Neuronal stem cell (in vitro differentiated cells): ENCODE measurements around the gene KLC4.

Experiments used
- DNase-seq: peaks from one replicate; pipeline ENCODE4 v3.0.0-alpha.2; 2013; ENCODE audit warnings: low spot score
- H2AFZ ChIP-seq: one replicate; pipeline ENCODE4 v1.6.1; 2013; ENCODE audit warnings: mild to moderate bottlenecking, low read length, inconsistent platforms
- H2AK5ac ChIP-seq: 2 replicates; pipeline ENCODE4 v1.6.1; 2013; ENCODE audit warnings: low read depth, mild to moderate bottlenecking, inconsistent platforms, low read length, moderate library complexity, mixed read lengths
- H2BK120ac ChIP-seq: 2 replicates; pipeline ENCODE4 v1.6.1; 2013; ENCODE audit warnings: low read depth, mild to moderate bottlenecking, inconsistent platforms, low read length, moderate library complexity, mixed read lengths
- H2BK12ac ChIP-seq: one replicate; pipeline ENCODE4 v1.6.1; 2013; ENCODE audit warnings: low read length, inconsistent platforms
- H2BK15ac ChIP-seq: 2 replicates; pipeline ENCODE4 v1.6.1; 2013; ENCODE audit warnings: mild to moderate bottlenecking, low read length, inconsistent platforms, mixed read lengths
- H2BK5ac ChIP-seq: one replicate; pipeline ENCODE4 v1.6.1; 2013; ENCODE audit warnings: inconsistent platforms, mild to moderate bottlenecking, low read length, moderate library complexity
- H3K14ac ChIP-seq: one replicate; pipeline ENCODE4 v1.6.1; 2013; ENCODE audit warnings: low read length, inconsistent platforms
- H3K18ac ChIP-seq: 2 replicates; pipeline ENCODE4 v1.6.1; 2013; ENCODE audit warnings: low read length, inconsistent platforms
- H3K23ac ChIP-seq: 2 replicates; pipeline ENCODE4 v1.6.1; 2013; ENCODE audit warnings: low read depth, mild to moderate bottlenecking, mixed read lengths, low read length, inconsistent platforms; ENCODE audit not compliant: poor library complexity
- H3K27ac ChIP-seq: replicated peaks from 3 replicates; pipeline ENCODE4 v1.5.1; 2013; ENCODE audit warnings: low read length, inconsistent platforms
- H3K27me3 ChIP-seq, 3 experiments: 2 replicates each; pipeline ENCODE4 v1.6.1; 2013; ENCODE audit warnings: low read length in 3 of 3, mild to moderate bottlenecking in 2 of 3, inconsistent platforms in 1 of 3, low read depth in 1 of 3, mixed read lengths in 1 of 3, moderate library complexity in 1 of 3; ENCODE audit not compliant: control insufficient read depth in 3 of 3, insufficient read depth in 3 of 3
- H3K36me3 ChIP-seq, 2 donors: replicated peaks in 1 of 2; 2 replicates each; pipeline ENCODE4 v1.6.1; 2013; ENCODE audit warnings: low read length in 2 of 2; ENCODE audit not compliant: control insufficient read depth in 2 of 2, insufficient read depth in 2 of 2
- H3K4ac ChIP-seq: 2 replicates; pipeline ENCODE4 v1.6.1; 2013; ENCODE audit warnings: inconsistent platforms, mild to moderate bottlenecking, low read length, moderate library complexity
- H3K4me1 ChIP-seq, 2 donors: 1 replicate in 1 of 2; 2 replicates in 1 of 2; pipeline ENCODE4 v1.6.1; 2013; ENCODE audit warnings: low read length in 2 of 2, low read depth in 1 of 2; ENCODE audit not compliant: control insufficient read depth in 2 of 2, insufficient read depth in 1 of 2
- H3K4me2 ChIP-seq: one replicate; pipeline ENCODE4 v1.6.1; 2013; ENCODE audit warnings: mild to moderate bottlenecking, low read length, inconsistent platforms; ENCODE audit not compliant: insufficient read depth, poor library complexity, severe bottlenecking
- H3K4me3 ChIP-seq, 2 donors: 2 replicates each; pipeline ENCODE4 v1.5.1; 2013; ENCODE audit warnings: low read length in 2 of 2, mild to moderate bottlenecking in 2 of 2, inconsistent platforms in 1 of 2, moderate library complexity in 1 of 2
- H3K79me1 ChIP-seq: one replicate; pipeline ENCODE4 v1.6.1; 2013; ENCODE audit warnings: low read depth, mild to moderate bottlenecking, inconsistent platforms, low read length, moderate library complexity
- H3K9ac ChIP-seq: one replicate; pipeline ENCODE4 v1.6.1; 2013; ENCODE audit warnings: mild to moderate bottlenecking, low read depth, low read length, inconsistent platforms; ENCODE audit not compliant: poor library complexity
- H3K9me3 ChIP-seq, 2 donors: replicated peaks in 1 of 2; 2 replicates each; pipeline versions ENCODE3 to v1.6.1; 2013; ENCODE audit warnings: low read length in 2 of 2, mild to moderate bottlenecking in 2 of 2, inconsistent platforms in 1 of 2, low read depth in 1 of 2, mixed read lengths in 1 of 2, moderate library complexity in 1 of 2; ENCODE audit not compliant: control insufficient read depth in 2 of 2, insufficient read depth in 1 of 2
- H4K8ac ChIP-seq: one replicate; pipeline ENCODE4 v1.6.1; 2013; ENCODE audit warnings: low read depth, mild to moderate bottlenecking, inconsistent platforms, low read length, moderate library complexity
- H4K91ac ChIP-seq: one replicate; pipeline ENCODE4 v1.6.1; 2013; ENCODE audit warnings: low read length, low read depth, mild to moderate bottlenecking, inconsistent platforms; ENCODE audit not compliant: poor library complexity
- WGBS, 2 donors: extraction: QIAGEN DNeasy Blood & Tissue Kit; methylation state at CpG; one replicate each; pipeline ENCODE4 v1.1.7; 2013; ENCODE audit warnings: missing lambda C conversion rate in 2 of 2, mixed read lengths in 1 of 2; ENCODE audit not compliant: insufficient read length in 2 of 2, insufficient replicate concordance in 1 of 2; ENCODE audit errors: extremely low coverage in 2 of 2; 5-methylcytosine and 5-hydroxymethylcytosine counted together

Gene KLC4

GRCh38 chr6:43105538-43106222 lies 46.2 kb downstream of the KLC4 start:
- no peak overlapping the region for H4K91ac ChIP-seq
- H2AFZ ChIP-seq: no peak overlapping the region
- H3K4me1 ChIP-seq: peaks cover 5 to 13% of the 10 kb centered on the region in 2 donors
- no peak overlapping the region for H4K8ac ChIP-seq
- no peak overlapping the region for H3K18ac ChIP-seq
- H3K27ac ChIP-seq: peak overlapping the region; percentile 56
- H3K4me3 ChIP-seq: no peak overlapping the region
- WGBS, 2 donors: no CpG with 5 or more reads among the region's 9 CpGs
- no peak overlapping the region for H3K14ac ChIP-seq
- no peak overlapping the region for H2AK5ac ChIP-seq
- no peaks in the 10 kb centered on the region for H3K27me3 ChIP-seq
- peaks cover 5% of the 10 kb centered on the region for H3K79me1 ChIP-seq
- no peaks in the 10 kb centered on the region for H3K36me3 ChIP-seq
- H2BK120ac ChIP-seq: no peak overlapping the region
- no peak overlapping the region for H2BK12ac ChIP-seq
- DNase-seq: no peak
- no peak overlapping the region for H3K9ac ChIP-seq
- H3K4me2 ChIP-seq: no peak overlapping the region
- H2BK5ac ChIP-seq: no peak overlapping the region
- H2BK15ac ChIP-seq: no peak overlapping the region
- no peak overlapping the region for H3K23ac ChIP-seq
- H3K9me3 ChIP-seq: no peaks in the 10 kb centered on the region
- no peak overlapping the region for H3K4ac ChIP-seq

- no peak overlapping the region for H2BK5ac ChIP-seq
- WGBS, 2 donors: 100% methylated on average over 2 to 3 of the region's 12 CpGs
- no peak for DNase-seq
Measured at GRCh38 chr6:43107344-43108062, 48.1 kb downstream of the KLC4 start.

GRCh38 chr6:43113431-43114260 lies 54.2 kb downstream of the KLC4 start:
- Histone ChIP-seq H2BK5ac (no peak overlapping the region), H3K36me3 (no peaks in the 10 kb centered on the region), H3K9me3 (no peaks in the 10 kb centered on the region), H3K4me2 (no peak overlapping the region), H4K91ac (no peak overlapping the region), H3K27me3 (no peaks in the 10 kb centered on the region), H3K14ac (no peak overlapping the region), H2AK5ac (no peak overlapping the region), H3K23ac (no peak overlapping the region), H2BK15ac (no peak overlapping the region), H2BK12ac (no peak overlapping the region), H3K9ac (no peak overlapping the region), H3K27ac (no peak overlapping the region), H3K4ac (no peak overlapping the region), H2AFZ (no peak overlapping the region), H3K4me3 (no peak overlapping the region), H4K8ac (no peak overlapping the region), H3K18ac (no peak overlapping the region), H3K4me1 (peaks cover 3 to 11% of the 10 kb centered on the region in 2 donors), H2BK120ac (no peak overlapping the region), H3K79me1 (peaks cover 6% of the 10 kb centered on the region)
- no CpG with 5 or more reads among the region's 12 CpGs for WGBS, 2 donors
- DNase-seq: no peak

More at GRCh38 chr6:43107344-43108062, 48.1 kb downstream of the KLC4 start:
- Histone ChIP-seq H2BK120ac (no peak overlapping the region), H3K4me1 (peaks cover 5 to 13% of the 10 kb centered on the region in 2 donors), H3K4ac (no peak overlapping the region), H3K4me2 (no peak overlapping the region), H2BK15ac (no peak overlapping the region), H3K27ac (no peak overlapping the region), H3K36me3 (no peaks in the 10 kb centered on the region), H3K9me3 (no peaks in the 10 kb centered on the region), H2AK5ac (no peak overlapping the region), H4K8ac (no peak overlapping the region), H2AFZ (no peak overlapping the region), H3K79me1 (peaks cover 5% of the 10 kb centered on the region), H3K23ac (no peak overlapping the region), H3K9ac (no peak overlapping the region), H3K27me3 (no peaks in the 10 kb centered on the region), H3K14ac (no peak overlapping the region), H2BK12ac (no peak overlapping the region), H3K18ac (no peak overlapping the region), H4K91ac (no peak overlapping the region), H3K4me3 (no peak overlapping the region)

- no peaks in the 10 kb centered on the region for H3K36me3 ChIP-seq
- H3K4me1 ChIP-seq: peaks cover 6 to 11% of the 10 kb centered on the region in 2 donors
- H2BK120ac ChIP-seq: no peak overlapping the region
- H3K4ac ChIP-seq: no peak overlapping the region
- peak overlapping the region; percentile 78 for H3K18ac ChIP-seq
- no peak overlapping the region for H3K27ac ChIP-seq
- no peak overlapping the region for H4K8ac ChIP-seq
- H2BK12ac ChIP-seq: no peak overlapping the region
- H2BK15ac ChIP-seq: no peak overlapping the region
- peak overlapping the region; percentile 60 for H3K23ac ChIP-seq
- H3K14ac ChIP-seq: no peak overlapping the region
- H3K9ac ChIP-seq: peak overlapping the region; percentile 9
- H2AFZ ChIP-seq: no peak overlapping the region
- H3K27me3 ChIP-seq: no peaks in the 10 kb centered on the region
- WGBS, 2 donors: no CpG with 5 or more reads among the region's 6 CpGs
- peaks cover 8% of the 10 kb centered on the region for H3K79me1 ChIP-seq
- no peak overlapping the region for H3K4me3 ChIP-seq
- no peak overlapping the region for H4K91ac ChIP-seq
- H2AK5ac ChIP-seq: no peak overlapping the region
- no peak overlapping the region for H2BK5ac ChIP-seq
- no peaks in the 10 kb centered on the region for H3K9me3 ChIP-seq
- no peak for DNase-seq
- no peak overlapping the region for H3K4me2 ChIP-seq
Measured at GRCh38 chr6:43115365-43115764, 55.9 kb downstream of the KLC4 start.
